Hepatocyte (in vitro differentiated cells): ENCODE data around the gene PRTG. TPM values are rescaled to one million over a fixed set of nuclear protein-coding genes. Genes with fewer than 3 reads are reported as not detected.

Experiments
- DNase-seq: peaks from one replicate; pipeline ENCODE4 v3.0.0-alpha.2; 2016; ENCODE audit warnings: low spot score
- H2AFZ ChIP-seq: fragments of 200-600 bp; sonication (generic); 2 replicates; pipeline ENCODE4 v1.6.0; 2016; ENCODE audit warnings: antibody characterized with exemption, mild to moderate bottlenecking
- H3K27ac ChIP-seq: fragments of 200-600 bp; sonication (generic); 2 replicates; pipeline ENCODE4 v1.5.1; 2016; ENCODE audit warnings: mild to moderate bottlenecking
- H3K27me3 ChIP-seq: fragments of 200-600 bp; sonication (generic); 2 replicates; pipeline ENCODE4 v1.6.1; 2016
- H3K36me3 ChIP-seq: fragments of 200-600 bp; sonication (generic); replicated peaks from 2 replicates; pipeline ENCODE4 v1.5.1; 2016; ENCODE audit warnings: low read depth; ENCODE audit not compliant: insufficient read depth
- H3K4me1 ChIP-seq: fragments of 200-600 bp; sonication (generic); 2 replicates; pipeline ENCODE4 v1.5.1; 2016; ENCODE audit warnings: mild to moderate bottlenecking, moderate library complexity; ENCODE audit not compliant: insufficient read depth
- H3K4me2 ChIP-seq: fragments of 200-600 bp; sonication (generic); 2 replicates; pipeline ENCODE4 v1.6.0; 2016
- H3K4me3 ChIP-seq: fragments of 200-600 bp; sonication (generic); 2 replicates; pipeline ENCODE4 v1.5.1; 2016; ENCODE audit warnings: mild to moderate bottlenecking
- H3K79me2 ChIP-seq: fragments of 200-600 bp; sonication (generic); 2 replicates; pipeline ENCODE4 v1.6.0; 2017; ENCODE audit warnings: mild to moderate bottlenecking
- H3K9me2 ChIP-seq: fragments of 200-600 bp; sonication (generic); replicated peaks from 2 replicates; pipeline ENCODE4 v1.6.0; 2017; ENCODE audit warnings: mild to moderate bottlenecking; ENCODE audit not compliant: insufficient read depth
- H3K9me3 ChIP-seq: fragments of 200-600 bp; sonication (generic); 2 replicates; pipeline ENCODE4 v1.5.1; 2016; ENCODE audit warnings: low read depth, mild to moderate bottlenecking
- H4K20me1 ChIP-seq: fragments of 200-600 bp; sonication (generic); 2 replicates; pipeline ENCODE4 v1.6.0; 2016; ENCODE audit warnings: mild to moderate bottlenecking; ENCODE audit not compliant: insufficient read depth, poor library complexity, severe bottlenecking
- CTCF ChIP-seq: fragments of 200-600 bp; sonication (generic); IDR thresholded peaks from 2 replicates; pipeline ENCODE4 v1.5.1; 2016; ENCODE audit warnings: antibody characterized with exemption, mild to moderate bottlenecking; ENCODE audit not compliant: poor library complexity
- EZH2 ChIP-seq: fragments of 200-600 bp; sonication (generic); IDR thresholded peaks from 2 replicates; pipeline ENCODE4 v1.6.1; 2016; ENCODE audit warnings: antibody characterized with exemption, mild to moderate bottlenecking, borderline replicate concordance
- EZH2phosphoT487 ChIP-seq: fragments of 200-600 bp; sonication (generic); IDR thresholded peaks from one replicate; pipeline ENCODE4 v1.6.1; 2018; ENCODE audit warnings: antibody characterized with exemption, mild to moderate bottlenecking, low read depth, moderate library complexity; ENCODE audit not compliant: unreplicated experiment, severe bottlenecking
- WGBS: methylation state at CpG from one replicate; pipeline ENCODE4 v1.1.6; 2016; ENCODE audit warnings: low lambda C conversion rate; ENCODE audit errors: missing lambda C conversion rate; 5-methylcytosine and 5-hydroxymethylcytosine counted together
- polyA plus RNA-seq: library from polyadenylated mRNA; unstranded; fragments of >200 nt; fragmentation: Nextera tagmentation; extraction: Ambion mirVana; gene quantifications from 2 replicates; pipeline ENCODE4 v1.2.1, GENCODE V29; 2016
- small RNA-seq: library from RNA; depleted of rRNA; stranded (forward); fragments of <200 nt; gene quantifications from one replicate; pipeline ENCODE3, GENCODE V24; 2014
- total RNA-seq: library from RNA; depleted of rRNA; stranded (reverse); fragments of >200 nt; gene quantifications from 2 replicates; pipeline ENCODE4 v1.2.3, GENCODE V29; 2014

Gene PRTG
- total and polyA plus RNA-seq, 2 experiments from 2014 or later, result 6.6 to 19.0 TPM

- Histone ChIP-seq H3K79me2 (peaks cover 12% of the 10 kb centered on the region), H3K27ac (no peak overlapping the region), H3K4me1 (no peaks in the 10 kb centered on the region), H2AFZ (no peak overlapping the region), H4K20me1 (no peaks in the 10 kb centered on the region), H3K4me2 (no peak overlapping the region), H3K4me3 (no peak overlapping the region), H3K36me3 (no peaks in the 10 kb centered on the region), H3K9me3 (peaks cover 2% of the 10 kb centered on the region), H3K9me2 (no peaks in the 10 kb centered on the region), H3K27me3 (no peaks in the 10 kb centered on the region)
- no peak for DNase-seq
- TF ChIP-seq EZH2 (no peak), EZH2phosphoT487 (no peak), CTCF (no peak)
- 100% methylated on average over 3 of the region's 3 CpGs for WGBS
Observed at GRCh38 chr15:55562601-55563000, 180.4 kb downstream of the PRTG start.

Small RNA genes within 50 kb of the gene (small RNA-seq; reads per million reads assigned to genes)
- not detected for gene AC009997.1

Other genes starting within 250 kb of the PRTG start
- gene DNAAF4, start 234.9 kb downstream of the PRTG start, total RNA-seq, result 0.83 and 1.8 TPM in 2 replicates
- 0.80 and 2.2 TPM in 2 replicates for gene DNAAF4, start 234.9 kb downstream of the PRTG start, polyA plus RNA-seq
- 11.8 and 12.6 TPM in 2 replicates for gene PYGO1, start 154.8 kb downstream of the PRTG start, total RNA-seq
- gene PYGO1, start 154.8 kb downstream of the PRTG start, polyA plus RNA-seq, result 2.5 and 3.5 TPM in 2 replicates